ENCODE data around the gene DPF1.
A peak's percentile ranks its signal among the peaks of the same experiment; 100 is the strongest.

DPF1 gene

GRCh38 chr19:38228491-38229439, 4.7 kb upstream of the DPF1 start (continued):
- TF ChIP-seq KLF17 (tag by site-specific recombination; IDR thresholded peaks at IDR 0.05), result peak; percentile 95
- no peak for TF ChIP-seq ZNF654 (tag by site-specific recombination; IDR thresholded peaks at IDR 0.05; ENCODE audit: low read depth)
- TF ChIP-seq ZNF610 (tag by site-specific recombination; IDR thresholded peaks at IDR 0.05; ENCODE audit: borderline replicate concordance), result no peak; the same call in 1 of the 2 replicates
- TF ChIP-seq BCL11A (tag by site-specific recombination; IDR thresholded peaks at IDR 0.05; ENCODE audit: low read depth), result peak; percentile 35; the same call in 1 of the 2 replicates
- peak; percentile 60 for TF ChIP-seq ZFHX2 (tag by site-specific recombination; conservative IDR thresholded peaks at IDR 0.05)
- no peak; the same call in none of the 2 replicates for TF ChIP-seq SP3 (tag by site-specific recombination; IDR thresholded peaks at IDR 0.05)
- no peak for TF ChIP-seq ZNF416 (tag by site-specific recombination; IDR thresholded peaks at IDR 0.05)
- peak; percentile 74 for TF ChIP-seq ZBTB8A (tag by site-specific recombination; IDR thresholded peaks at IDR 0.05)
- no peak for TF ChIP-seq ZNF473 (tag by site-specific recombination; IDR thresholded peaks at IDR 0.05)
- no peak for TF ChIP-seq OVOL3 (tag by site-specific recombination; IDR thresholded peaks at IDR 0.05)
- TF ChIP-seq RBAK (tag by site-specific recombination; IDR thresholded peaks at IDR 0.05), result no peak
- TF ChIP-seq ZNF776 (tag by site-specific recombination; IDR thresholded peaks at IDR 0.05; ENCODE audit: borderline replicate concordance), result no peak
- TF ChIP-seq ZFP3 (tag by site-specific recombination; IDR thresholded peaks at IDR 0.05; ENCODE audit: low read depth), result no peak
- TF ChIP-seq WT1 (tag by site-specific recombination; IDR thresholded peaks at IDR 0.05), result peak; percentile 83
- TF ChIP-seq GLIS2 (tag by site-specific recombination; IDR thresholded peaks at IDR 0.05), result peak; percentile 71
- 0 out of 2 replicates have a peak, but pooled peaks have one; percentile 18 for TF ChIP-seq PRDM1 (tag by site-specific recombination; IDR thresholded peaks at IDR 0.05)
- TF ChIP-seq SP7 (tag by site-specific recombination; IDR thresholded peaks at IDR 0.05), result peak; percentile 64
- TF ChIP-seq ZNF488 (tag by site-specific recombination; IDR thresholded peaks at IDR 0.05), result no peak
- TF ChIP-seq ZSCAN16 (tag by site-specific recombination; IDR thresholded peaks at IDR 0.05), result no peak
- TF ChIP-seq ZNF157 (tag by site-specific recombination; IDR thresholded peaks at IDR 0.05), result no peak
- TF ChIP-seq MYNN (tag by site-specific recombination; IDR thresholded peaks at IDR 0.05; ENCODE audit: borderline replicate concordance), result no peak
- no peak for TF ChIP-seq ZNF449 (tag by site-specific recombination; IDR thresholded peaks at IDR 0.05)
- TF ChIP-seq ZNF354C (tag by site-specific recombination; IDR thresholded peaks at IDR 0.05; ENCODE audit: borderline replicate concordance, low read depth), result no peak
- TF ChIP-seq ZNF26 (tag by site-specific recombination; IDR thresholded peaks at IDR 0.05), result no peak
- TF ChIP-seq ZNF211 (tag by site-specific recombination; IDR thresholded peaks at IDR 0.05; ENCODE audit: low read depth), result no peak
- TF ChIP-seq TCF7L2 (IDR thresholded peaks at IDR 0.05; ENCODE audit: borderline replicate concordance, low read depth, low read length), result no peak
- TF ChIP-seq HIC1 (tag by site-specific recombination; IDR thresholded peaks at IDR 0.05), result peak; percentile 51; the same call in 1 of the 2 replicates
- peak; percentile 48; the same call in 1 of the 2 replicates for TF ChIP-seq KLF9 (tag by site-specific recombination; IDR thresholded peaks at IDR 0.05; ENCODE audit: low read depth)
- TF ChIP-seq ZNF639 (tag by site-specific recombination; IDR thresholded peaks at IDR 0.05), result peak; percentile 27; the same call in 1 of the 2 replicates

Measured in HEK293 (cell line).